NCI-H2107 treated with DMSO at 0.1 percent for 48 hours (cell line): ENCODE results near the gene CCNJL.

Experiments
- DNase-seq: peaks from one replicate; lab custom pipeline; 2025; ENCODE audit not compliant: unreplicated experiment; lab: John Stamatoyannopoulos, UW

CCNJL gene

DNA sequence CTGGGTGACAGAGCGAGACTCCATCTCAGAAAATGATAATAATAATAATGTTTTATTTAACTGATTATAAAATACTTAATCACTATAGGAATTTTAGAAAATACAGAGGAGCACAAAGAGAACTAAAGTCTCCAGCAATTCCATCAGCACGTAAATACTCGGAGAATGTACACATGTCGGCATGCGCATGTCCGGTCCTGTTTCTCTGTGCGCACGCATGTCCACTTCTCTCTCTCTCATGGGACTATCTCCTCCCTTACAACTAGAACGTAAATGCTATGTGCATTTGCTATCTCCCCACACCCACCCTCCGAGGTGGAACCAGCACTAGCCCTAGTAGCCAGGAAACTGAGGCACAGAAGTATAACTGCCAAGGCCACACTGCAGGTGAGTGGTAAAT lies 19.0 kb downstream of the CCNJL start:
- no peak for DNase-seq

DNA sequence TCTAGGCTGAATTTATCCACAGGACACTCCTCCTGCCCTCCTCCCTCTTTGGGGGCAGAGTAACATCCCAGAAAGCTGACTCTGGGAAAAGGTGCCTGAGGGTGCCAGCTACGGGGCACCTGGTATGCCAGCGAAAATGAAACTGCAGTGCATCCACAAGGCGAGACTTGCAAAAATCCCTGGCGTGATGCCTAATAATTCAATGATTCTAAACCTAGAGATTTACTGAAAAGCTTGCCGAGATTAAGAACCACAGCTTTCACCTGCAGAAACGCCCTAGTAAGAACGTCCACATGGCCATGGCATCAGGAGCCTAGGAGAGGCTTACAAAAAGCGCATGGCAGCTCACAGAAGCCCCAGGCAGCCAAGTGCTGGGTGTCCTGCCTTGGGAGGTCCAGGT lies 20.9 kb downstream of the CCNJL start:
- no peak for DNase-seq

DNA sequence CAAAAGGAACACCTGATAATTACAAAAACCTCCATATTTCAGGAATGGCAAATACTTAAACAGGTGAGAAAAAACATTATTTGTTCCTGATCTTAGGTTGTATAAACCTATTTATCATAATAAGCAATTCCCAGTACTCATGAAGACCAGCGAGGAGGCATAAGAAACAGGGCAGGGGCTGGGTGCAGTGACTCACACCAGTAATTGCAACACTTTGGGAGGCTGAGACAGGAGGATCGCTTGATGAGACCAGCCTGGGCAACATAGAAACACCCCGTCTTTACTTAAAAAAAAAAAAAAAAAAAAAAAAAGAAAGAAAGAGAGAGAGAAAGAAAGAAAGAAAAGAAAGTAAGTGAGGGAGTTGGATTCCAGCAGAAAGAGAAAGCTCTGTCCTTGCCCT lies 21.6 kb downstream of the CCNJL start:
- no peak for DNase-seq

GRCh38 chr5:160289721-160290120 lies 22.6 kb downstream of the CCNJL start:
- DNase-seq, result no peak

DNA sequence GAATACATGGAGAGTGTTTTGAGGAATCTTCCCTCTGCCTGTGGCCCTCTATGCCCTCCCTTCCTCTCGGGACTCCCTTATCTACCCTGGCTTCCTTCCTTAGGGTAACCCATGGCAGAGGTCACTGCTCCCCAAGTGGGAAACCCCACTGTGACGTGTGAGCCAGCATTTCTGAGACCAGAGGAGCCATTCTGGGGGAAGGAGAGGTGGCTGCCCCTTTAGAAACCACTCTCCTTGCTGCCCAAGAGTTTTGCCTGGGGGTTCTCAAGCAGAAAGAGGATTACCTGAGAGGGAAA lies 23.1 kb downstream of the CCNJL start:
- DNase-seq, result no peak

- no peak for DNase-seq
Observed at GRCh38 chr5:160287378-160288051, 24.8 kb downstream of the CCNJL start.

DNA sequence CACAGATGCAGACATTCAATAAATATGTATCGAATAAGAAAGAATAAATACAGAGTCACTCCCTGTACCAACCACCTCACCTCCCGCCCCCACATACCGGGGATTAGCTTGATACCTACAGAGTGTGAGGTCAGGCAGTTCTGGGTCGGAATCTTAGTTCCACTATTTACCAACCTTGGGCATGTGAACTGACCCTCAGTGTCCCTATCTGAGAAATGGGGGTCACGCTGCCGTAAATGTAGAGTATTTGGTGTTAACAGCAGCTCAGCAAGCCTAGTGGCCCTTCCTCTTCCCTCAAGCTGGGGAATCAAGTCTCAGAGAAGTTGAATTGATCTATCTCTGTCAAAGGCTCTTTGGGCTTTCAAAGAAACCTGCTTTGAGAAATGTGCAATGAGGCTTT lies 25.4 kb downstream of the CCNJL start:
- no peak for DNase-seq

GRCh38 chr5:160285316-160285715 lies 27.0 kb downstream of the CCNJL start:
- DNase-seq, result no peak

DNA sequence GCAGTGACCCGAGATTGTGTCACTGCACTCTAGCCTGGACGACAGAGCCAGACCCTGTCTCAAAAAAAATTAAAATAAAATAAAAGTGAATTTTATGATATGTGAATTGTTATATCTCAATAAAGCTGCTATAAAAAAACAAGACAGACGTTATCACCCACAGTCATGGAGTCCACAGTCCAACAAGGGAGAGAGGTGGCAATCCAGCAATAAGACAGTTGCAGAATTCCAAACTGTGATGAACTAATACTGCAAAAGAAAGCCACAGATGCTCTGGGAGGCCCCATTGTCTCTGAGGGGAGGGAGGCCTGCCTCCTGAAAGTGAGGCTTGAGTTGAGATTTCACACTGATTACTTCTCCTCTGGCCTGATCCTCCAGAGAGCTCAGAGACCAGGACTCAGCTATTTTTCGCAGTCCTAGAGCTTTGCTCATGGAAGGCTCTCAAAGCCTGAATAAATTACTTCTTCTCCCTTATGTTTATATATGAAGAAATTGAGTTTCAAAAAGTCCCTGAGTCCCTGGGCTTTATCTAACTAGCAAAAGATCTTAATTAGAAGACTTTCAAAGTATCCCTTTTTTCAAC lies 28.0 kb downstream of the CCNJL start:
- no peak for DNase-seq

DNA sequence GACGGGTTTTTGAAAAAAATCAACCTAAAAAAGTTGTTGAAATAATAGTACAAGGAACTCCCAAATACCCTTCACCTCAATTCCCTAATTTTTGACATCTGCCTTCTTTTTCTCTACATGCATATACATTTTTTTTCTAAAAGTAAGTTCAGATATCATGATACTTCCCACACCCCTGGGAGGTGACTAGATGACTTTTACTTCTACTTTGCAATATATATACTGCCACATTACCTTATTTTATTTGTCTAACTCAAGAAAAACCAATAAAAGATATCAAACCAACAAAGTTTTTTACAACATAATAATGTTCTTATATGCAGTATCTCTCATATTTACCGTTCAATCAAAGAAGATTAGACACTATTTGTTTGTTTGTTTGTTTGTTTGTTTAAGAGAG lies 31.1 kb downstream of the CCNJL start:
- DNase-seq, result no peak

DNA sequence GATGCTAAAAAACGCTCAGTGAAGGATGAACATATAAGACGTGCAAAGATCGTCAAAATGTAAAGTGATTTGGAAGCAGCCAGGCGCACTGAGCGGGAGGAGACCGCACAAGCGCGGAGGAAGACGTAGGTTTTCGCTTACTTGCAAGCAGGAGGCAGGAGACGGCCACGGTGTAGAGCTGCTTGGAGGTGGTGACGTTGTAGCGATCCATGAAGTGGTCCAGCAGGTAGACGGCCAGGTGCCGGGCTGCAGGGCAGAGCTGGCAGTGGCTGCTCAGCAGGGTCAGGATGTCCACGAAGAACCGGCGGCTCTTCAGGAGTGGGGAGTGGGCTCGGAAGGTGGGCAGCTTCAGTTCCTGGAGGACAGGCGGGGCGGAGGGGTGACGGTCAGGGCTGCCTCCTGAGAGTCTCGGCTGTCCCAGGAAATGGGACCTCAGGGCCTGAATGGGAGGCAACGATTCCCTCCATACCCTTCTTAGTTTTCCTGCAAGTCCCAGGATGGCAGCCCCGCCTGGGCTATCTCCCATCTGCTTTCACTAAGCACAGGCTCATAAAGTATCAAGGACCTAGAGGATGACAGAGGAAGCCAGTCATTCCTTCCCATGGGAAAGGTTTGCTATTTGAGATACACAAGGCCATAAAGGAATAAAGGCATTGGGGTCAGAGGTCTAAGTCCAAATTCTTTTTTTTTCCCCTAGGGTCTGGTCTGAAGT lies 31.8 kb downstream of the CCNJL start:
- no peak for DNase-seq

GRCh38 chr5:160278343-160278742 lies 34.0 kb downstream of the CCNJL start:
- no peak for DNase-seq

- no peak for DNase-seq
Observed at GRCh38 chr5:160274483-160274931, 37.9 kb downstream of the CCNJL start.

GRCh38 chr5:160272889-160273288 lies 39.5 kb downstream of the CCNJL start:
- DNase-seq, result peak; percentile 16

- DNase-seq, result no peak
Observed at GRCh38 chr5:160272264-160272663, 40.1 kb downstream of the CCNJL start.

DNA sequence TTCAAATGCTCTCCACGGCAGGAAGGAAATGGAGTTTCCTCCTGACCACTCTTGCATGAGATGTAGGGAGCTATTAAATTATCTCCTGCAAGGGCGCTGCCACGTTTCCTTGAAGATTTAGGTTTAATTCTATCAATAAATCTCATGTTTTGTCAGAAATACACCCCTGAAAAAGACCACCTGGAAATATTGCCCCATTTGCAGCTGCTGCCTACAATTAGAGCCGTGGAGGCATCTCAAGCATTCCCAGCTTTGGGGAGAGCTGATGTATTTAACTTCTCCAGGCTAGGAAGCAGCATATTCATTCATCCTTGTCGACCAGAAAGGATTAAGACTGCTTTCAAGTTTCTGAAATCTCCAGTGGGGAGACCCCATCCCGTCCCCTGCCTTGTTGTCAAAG lies 40.5 kb downstream of the CCNJL start:
- DNase-seq, result no peak

GRCh38 chr5:160271396-160271795 lies 41.0 kb downstream of the CCNJL start:
- peak; percentile 12 for DNase-seq

DNA sequence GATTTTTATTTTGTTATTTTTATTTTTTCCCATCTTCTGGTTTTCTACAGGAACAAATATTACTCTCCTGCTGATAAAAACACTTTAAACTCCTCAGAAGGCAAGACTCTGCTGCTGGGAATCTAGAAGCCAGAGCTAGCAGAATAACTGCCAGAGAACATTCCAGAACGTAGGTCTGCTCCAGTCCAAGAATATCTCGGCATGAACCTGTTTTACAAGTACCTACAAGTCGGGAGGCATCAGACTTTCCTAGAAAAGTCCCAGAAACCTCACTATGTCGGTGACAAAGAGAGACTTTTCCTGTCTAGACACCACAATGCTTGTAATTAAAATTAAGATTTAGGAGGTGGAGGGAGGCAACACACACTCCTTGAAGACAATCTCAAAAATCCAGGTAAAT lies 41.7 kb downstream of the CCNJL start:
- DNase-seq, result no peak

DNA sequence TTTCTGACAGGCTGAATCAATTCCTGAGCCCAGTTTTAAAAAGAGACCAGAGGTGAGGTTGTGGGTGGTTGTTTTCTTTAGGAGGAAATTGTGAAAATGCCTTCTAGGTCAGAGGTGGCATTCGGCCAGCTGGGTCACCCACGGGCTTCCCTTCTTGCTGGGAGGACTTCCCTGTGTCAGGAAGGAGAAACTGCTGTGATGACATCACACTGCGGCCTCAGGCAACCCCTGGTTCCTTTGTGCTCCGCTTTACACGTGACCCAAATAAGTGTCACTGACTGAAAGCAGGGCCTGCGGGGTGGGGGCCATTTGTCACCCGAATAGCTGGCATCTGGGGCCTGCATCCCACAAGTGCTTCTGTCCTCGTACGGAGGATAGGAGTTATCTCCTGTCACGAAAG lies 43.3 kb downstream of the CCNJL start:
- peak; percentile 20 for DNase-seq

GRCh38 chr5:160268121-160268520 lies 44.2 kb downstream of the CCNJL start:
- no peak for DNase-seq

DNA sequence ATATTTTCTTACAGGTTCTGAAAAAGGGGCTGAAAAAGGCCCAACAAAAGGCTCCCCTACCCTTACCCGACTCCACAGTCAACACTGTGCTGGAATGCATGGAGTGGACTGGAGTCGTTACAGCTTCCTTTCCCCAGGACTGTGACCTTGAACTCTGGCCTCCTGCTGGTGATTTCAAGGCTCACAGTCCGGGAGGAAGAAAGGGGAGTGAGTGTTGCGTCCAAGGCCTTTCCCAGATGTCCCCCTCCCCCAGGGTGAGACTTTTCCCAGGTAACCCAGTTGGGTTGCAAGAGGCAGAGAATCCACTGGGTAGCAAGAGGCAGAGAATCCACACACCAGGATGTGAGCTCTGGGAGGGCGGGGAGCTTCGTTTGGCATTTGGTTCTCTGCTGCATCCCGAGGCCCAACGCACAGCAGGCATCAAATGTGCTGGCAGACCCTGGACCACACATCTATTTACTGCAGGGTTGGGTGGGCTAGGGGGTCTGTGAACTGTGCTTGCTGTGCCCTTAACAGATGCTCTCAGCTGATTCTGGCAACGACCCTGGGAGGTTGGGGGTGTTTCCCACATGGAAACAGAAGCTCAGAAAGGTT lies 45.5 kb downstream of the CCNJL start:
- DNase-seq, result no peak

DNA sequence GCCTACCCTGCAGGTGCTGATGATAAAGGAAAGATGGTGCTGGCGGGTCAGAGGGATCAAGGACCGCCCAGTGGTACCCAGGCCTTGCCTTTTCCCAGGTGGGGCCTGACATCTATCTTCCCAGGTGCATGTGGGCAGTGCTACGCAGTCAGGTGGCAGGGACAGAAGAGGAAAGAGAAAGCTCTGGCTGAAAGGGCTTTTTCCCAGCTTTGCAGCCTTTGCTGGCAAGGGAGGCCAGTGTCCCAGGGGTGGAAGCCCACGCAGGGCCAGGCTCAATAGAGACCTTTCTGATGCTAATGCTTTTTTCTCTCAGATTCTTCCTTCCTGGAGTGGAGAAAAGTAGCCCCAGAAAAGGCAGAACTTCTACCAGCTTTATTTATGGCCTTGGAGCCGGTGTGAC lies 46.3 kb downstream of the CCNJL start:
- DNase-seq, result no peak
